ENCODE data around the gene CA9.

Gene CA9

GRCh38 chr9:35679766-35680330 is 6.1 kb downstream of the CA9 start:
- DNase-seq: no peak

DNA sequence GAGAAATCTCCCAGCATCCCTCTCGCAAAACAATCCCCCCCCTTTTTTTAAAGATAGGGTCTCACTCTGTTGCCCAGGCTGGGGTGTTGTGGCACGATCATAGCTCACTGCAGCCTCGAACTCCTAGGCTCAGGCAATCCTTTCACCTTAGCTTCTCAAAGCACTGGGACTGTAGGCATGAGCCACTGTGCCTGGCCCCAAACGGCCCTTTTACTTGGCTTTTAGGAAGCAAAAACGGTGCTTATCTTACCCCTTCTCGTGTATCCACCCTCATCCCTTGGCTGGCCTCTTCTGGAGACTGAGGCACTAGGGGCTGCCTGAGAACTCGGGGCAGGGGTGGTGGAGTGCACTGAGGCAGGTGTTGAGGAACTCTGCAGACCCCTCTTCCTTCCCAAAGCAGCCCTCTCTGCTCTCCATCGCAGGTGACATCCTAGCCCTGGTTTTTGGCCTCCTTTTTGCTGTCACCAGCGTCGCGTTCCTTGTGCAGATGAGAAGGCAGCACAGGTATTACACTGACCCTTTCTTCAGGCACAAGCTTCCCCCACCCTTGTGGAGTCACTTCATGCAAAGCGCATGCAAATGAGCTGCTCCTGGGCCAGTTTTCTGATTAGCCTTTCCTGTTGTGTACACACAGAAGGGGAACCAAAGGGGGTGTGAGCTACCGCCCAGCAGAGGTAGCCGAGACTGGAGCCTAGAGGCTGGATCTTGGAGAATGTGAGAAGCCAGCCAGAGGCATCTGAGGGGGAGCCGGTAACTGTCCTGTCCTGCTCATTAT is 6.8 kb downstream of the CA9 start:
- DNase-seq: no peak

DNA sequence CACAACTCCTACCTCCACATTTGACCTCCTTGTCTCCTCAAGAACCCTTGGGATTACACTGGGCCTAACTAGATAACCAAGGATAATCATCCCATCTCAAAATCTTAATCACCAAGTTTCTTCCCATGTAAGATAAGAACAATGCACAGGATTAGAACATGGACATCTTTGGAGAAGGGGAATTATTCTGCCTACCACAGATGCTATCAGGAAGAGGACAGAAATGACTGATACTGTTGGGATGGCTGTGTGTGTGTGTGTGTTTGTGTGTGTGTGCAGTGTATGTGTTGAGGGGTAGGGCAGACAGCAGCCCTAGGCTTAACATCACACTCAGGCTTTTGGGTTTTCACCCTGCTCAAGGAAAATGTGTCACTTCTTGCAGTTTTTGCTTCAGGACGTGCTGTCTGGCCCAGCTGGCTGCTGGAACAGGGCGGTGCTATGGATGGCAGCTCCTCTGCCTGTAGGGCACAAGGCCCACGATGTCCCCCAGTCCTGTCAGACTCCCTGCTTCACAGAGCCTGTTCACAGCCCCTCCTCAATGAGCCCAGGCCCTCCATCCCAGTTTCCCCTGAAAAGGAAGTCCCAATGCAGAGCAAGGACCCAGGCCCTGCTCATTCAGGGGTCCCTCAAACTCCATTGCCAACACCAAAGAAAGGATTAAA is 7.7 kb downstream of the CA9 start:
- DNase-seq: no peak

DNA sequence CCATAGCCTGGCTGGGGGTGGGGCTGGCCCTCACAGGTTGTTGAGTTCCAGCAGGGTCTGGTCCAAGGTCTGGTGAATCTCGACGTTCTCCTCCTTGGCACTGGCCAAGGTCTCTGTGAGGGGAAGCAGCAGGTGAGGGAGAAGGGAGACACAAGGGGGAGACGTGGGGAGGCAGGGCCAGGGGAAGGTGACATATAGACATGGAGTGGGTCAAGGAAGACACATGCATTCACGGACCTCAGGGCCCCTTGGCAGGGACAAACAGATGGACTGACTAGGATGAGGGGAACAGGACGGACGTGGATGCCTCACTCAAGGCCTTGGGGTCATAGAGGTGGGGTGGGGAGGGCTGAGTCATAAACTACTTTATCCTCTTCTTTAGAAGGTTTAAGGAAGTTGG is 8.3 kb downstream of the CA9 start:
- DNase-seq: no peak

GRCh38 chr9:35682520-35683315 is 9.0 kb downstream of the CA9 start:
- DNase-seq: no peak

DNA sequence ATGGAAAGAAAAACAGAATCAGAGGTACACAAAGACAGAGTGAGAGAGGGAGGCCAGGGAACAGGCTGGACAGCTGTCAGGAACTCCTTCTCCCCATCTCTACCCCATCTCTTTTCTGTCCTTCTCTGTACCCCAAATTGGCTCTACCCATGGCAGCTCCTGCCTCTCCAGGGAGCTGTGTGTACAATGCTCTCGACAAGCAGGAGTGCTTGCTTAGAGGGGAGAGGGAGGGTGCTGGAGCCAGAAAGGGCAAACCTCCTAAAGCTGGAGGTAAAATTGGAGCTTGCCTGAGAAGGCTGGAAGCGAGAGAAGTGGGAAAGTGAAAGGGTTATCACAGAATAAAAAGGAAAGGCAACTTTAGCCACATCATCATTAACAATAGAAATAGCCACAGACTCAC is 9.6 kb downstream of the CA9 start:
- DNase-seq: no peak

DNA sequence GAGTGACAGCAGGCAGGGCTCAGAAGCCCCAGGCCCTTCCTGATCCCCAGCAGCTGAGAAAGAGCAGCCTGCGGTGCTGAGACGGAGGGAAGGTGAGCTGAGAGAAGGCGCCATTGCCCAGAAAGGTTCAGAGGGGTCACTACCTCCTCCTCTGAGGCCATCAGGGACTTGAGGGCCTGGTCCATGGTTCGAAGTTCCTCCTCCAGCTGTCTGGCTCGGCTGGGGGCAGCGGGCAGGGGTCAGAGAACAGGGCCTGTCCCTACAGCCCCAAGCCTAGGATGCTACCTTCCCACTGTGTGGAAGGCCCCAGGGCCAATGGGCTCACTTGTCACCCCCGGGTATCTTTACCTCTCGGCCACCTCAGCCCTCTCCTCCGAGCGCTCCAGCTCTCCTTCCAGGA is 11.2 kb downstream of the CA9 start:
- no peak for DNase-seq

GRCh38 chr9:35685506-35685905 is 11.8 kb downstream of the CA9 start:
- DNase-seq: no peak

DNA sequence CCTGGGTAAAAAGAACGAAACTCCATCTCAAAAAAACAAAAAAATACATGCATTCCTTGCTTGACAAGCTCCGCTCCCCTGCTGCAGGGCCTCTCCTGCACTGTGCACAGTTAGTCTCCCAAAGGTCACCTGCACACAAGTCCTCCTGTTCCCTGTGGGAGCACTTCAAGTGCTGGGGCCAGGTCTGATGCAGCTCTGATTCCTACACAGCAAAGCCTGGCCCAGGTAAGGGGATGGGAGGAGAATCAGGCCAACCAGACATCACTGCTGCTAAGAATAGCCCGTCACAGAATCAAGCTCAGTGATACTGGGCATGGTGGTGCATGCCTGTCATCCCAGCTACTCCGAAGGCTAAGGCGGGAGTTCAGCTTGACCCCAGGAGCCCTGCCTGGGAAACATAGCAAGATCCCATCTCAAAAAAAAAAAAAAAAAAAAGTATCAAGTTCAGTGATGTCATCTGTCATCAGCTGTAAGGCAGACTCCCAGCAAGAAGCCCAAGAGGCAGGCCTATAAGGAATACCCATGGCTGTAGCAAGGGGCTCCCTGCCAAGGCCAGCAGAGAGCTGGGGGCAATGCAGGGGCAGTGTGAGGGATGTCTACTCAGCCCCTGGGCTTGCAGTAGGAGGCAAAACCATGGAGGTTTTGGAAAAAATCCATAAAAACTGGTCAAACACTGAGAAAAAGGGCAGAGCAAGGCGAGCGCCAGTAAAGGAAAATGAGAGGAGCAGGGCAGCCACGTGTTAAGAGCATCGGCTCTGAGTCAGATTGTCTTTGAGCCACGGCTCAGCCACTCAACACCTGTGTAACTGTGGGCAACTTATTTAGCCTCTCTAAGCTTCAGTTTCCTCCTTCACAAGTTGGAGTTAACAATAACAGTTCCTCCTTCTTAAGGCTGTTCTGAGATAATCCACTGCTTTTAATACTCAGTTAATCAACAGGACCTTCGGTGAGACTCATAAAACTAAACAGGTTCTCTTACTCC is 12.8 kb downstream of the CA9 start:
- DNase-seq: no peak

DNA sequence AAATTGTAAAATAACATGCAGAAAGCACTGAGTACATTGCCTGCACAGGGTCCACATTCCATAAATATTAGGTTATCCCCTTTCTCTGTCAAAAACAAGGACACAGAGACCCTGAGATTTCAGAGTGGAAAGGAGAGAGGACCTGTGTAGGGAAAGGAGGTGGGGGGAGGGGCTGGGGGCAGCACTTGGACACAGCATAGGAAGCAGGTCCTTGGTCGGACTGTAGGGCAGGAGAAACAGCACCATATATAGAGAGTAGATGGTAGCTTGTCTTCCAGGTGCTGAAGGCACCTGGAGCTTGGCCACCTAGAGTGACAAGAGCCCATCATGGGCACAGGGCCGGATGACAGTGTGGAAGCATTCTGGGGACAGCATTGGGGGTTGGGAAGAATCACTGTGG is 13.6 kb downstream of the CA9 start:
- no peak for DNase-seq

- DNase-seq: no peak
Observed at GRCh38 chr9:35687972-35688557, 14.3 kb downstream of the CA9 start.

DNA sequence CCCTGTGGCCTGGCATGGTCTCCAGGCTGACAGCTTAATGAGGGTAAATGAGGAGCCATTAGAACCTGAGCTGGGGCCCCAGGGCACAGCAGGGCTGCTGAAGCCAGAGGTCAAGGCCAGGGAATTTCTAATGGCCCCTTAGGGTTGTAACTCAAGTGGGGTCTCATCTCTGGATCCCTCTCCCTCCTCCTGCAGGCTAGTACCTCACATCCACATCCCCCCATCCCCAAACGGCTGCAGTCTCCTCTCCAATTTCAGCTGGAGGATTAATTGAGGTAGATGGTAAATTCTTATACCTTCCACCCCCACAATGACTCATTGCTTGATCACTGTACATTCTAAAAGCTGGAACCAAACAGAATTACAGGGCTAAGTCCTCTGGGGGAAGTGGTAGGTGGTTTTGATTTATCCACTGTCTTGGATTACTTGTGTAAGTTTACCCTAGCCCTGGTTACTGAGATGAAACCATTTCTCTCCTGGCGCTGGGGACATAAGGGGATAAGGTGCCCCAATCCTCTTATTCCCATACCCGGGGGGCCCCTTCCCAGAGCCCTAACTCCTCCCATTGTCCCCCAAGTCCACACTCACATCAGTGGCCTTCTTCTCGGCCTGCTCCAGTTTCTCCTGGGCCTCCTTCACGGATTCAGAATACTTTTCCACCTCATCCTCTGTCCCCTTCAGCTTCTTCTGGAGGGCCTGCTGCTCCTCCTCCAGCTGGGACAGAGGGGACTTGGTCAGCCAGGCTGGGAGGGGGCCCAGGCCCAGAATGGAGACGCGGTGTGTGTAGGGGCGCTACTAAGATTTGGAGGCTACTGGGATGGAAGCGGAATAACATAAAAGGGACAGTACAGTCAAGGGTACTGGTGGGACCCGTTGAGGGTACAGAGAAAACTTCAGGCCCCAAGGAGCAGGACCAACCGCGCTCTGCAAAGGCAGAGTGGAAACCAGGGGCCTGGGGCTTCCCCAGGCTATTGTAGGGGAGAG is 15.1 kb downstream of the CA9 start:
- DNase-seq: no peak

DNA sequence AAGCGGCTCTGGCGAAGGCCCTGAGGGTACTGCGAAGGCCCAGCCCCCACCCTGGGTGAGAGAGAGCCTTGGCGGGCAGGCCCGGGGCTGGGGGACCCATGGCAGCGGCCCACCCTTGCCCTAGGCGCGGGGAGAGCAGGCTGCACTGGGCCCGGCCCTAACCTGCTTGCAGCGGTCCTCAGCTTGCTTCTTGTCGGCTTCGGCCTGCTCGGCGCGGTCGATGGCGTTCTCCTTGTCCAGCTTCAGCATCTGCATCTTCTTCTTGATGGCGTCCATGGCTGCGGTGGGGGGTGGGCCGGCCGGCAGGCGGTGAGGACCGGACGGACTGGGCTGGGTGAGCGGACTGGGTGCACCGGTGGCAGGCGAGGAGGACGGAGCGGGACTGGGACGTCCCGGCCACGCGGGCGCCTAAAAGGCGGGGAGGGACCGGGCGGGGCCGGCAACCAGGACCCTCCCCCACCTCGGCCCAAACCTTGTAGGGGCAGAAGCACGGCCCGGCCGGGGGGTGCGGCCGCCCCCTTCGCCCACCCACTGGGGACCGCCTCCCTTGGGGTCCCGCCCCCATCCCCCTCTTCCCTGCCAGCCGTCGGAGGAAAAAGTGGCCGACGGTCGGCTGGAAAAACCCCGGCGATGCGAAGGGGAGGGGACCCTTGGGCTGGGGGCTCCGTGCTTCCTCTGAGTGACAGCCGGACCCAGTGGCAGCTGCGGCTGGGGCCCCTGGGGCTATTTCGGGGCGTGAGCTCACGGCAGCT is 16.0 kb downstream of the CA9 start, which contains the start of gene TPM2:
Gene TPM2 (minus strand): TSS at position 384 of the 752 bp plus-strand sequence. CDS start 108 bp downstream, at position 276.
- no peak for DNase-seq

DNA sequence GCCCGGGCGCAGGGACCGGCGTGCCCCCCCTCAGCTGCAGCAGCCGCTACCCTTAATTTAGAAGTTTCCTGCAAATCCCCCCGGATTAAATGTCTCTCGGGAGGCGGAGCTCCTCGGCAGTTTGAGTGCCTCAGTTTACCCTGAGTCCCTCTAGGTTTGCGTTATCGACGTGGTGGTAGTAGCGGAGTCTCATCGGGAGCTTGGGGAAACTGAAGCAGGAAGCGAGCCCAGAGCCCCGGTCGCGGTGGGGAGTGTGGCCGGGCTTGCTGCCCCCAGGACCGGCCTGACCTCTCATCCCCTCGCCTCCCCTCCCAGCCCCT is 16.5 kb downstream of the CA9 start:
- DNase-seq: no peak

GRCh38 chr9:35690614-35691333 is 17.0 kb downstream of the CA9 start:
- DNase-seq: no peak

DNA sequence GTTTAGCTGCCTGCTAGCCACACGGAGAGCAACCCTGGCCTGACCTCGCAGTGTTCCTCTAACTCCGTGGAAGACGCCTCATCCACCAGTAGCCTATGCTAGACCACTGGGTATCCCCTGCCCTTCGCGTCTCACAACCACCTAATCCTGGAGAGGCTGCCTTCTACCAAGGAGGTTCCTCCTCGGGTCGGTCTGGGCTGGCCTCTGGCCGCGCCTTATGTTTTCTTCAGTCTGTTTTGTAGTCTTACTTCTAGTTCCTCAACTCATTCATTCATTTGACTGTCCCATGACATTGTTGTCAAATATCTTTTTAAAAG is 17.6 kb downstream of the CA9 start:
- no peak for DNase-seq

GRCh38 chr9:35691757-35692301 is 18.1 kb downstream of the CA9 start:
- DNase-seq: no peak

- no peak for DNase-seq
Observed at GRCh38 chr9:35695943-35696401, 22.2 kb downstream of the CA9 start.

Data from NCI-H2171 treated with DMSO at 0.1 percent for 48 hours (cell line).